ENCODE results near the gene DBH.

The DBH gene

GRCh38 chr9:133653638-133654037 lies 17.5 kb downstream of the DBH start:
- no peak for TF ChIP-seq CTCF (IDR thresholded peaks at IDR 0.05; ENCODE audit: low read depth, low read length)
- no peak overlapping the region for H3K4me3 ChIP-seq (ENCODE audit: low read depth, low read length)

GRCh38 chr9:133654736-133655657 lies 18.8 kb downstream of the DBH start:
- H3K4me3 ChIP-seq (ENCODE audit: low read depth, low read length) = no peak overlapping the region
- TF ChIP-seq CTCF (IDR thresholded peaks at IDR 0.05; ENCODE audit: low read depth, low read length) = no peak

- no peak overlapping the region for H3K4me3 ChIP-seq (ENCODE audit: low read depth, low read length)
- no peak for TF ChIP-seq CTCF (IDR thresholded peaks at IDR 0.05; ENCODE audit: low read depth, low read length)
These were observed 19.5 kb downstream of the DBH start for GRCh38 chr9:133655701-133656100.

GRCh38 chr9:133656211-133657119 lies 20.3 kb downstream of the DBH start:
- no peak for TF ChIP-seq CTCF (IDR thresholded peaks at IDR 0.05; ENCODE audit: low read depth, low read length)
- no peak overlapping the region for H3K4me3 ChIP-seq (ENCODE audit: low read depth, low read length)

GRCh38 chr9:133657120-133657661 lies 21.0 kb downstream of the DBH start:
- no peak for TF ChIP-seq CTCF (IDR thresholded peaks at IDR 0.05; ENCODE audit: low read depth, low read length)
- H3K4me3 ChIP-seq (ENCODE audit: low read depth, low read length) = no peak overlapping the region

GRCh38 chr9:133658442-133659431 lies 22.6 kb downstream of the DBH start:
- TF ChIP-seq CTCF (IDR thresholded peaks at IDR 0.05; ENCODE audit: low read depth, low read length) = no peak
- H3K4me3 ChIP-seq (ENCODE audit: low read depth, low read length) = no peak overlapping the region

Measured in WI38 (cell line).